ENCODE data around the gene SLC23A3. TPM values are rescaled to one million over a fixed set of nuclear protein-coding genes. Genes with fewer than 3 reads are reported as not detected.
A peak's percentile ranks its signal among the peaks of the same experiment; 100 is the strongest.

SLC23A3 gene
- total and polyA plus RNA-seq, 2 donors, result 0.47 to 2.6 TPM

- 70% methylated on average over 4 of the region's 4 CpGs for WGBS
- Histone ChIP-seq H3K9me3 (ENCODE audit: control insufficient read depth in 2 of 2, insufficient read depth in 1 of 2, low read length in 1 of 2) (no peaks in the 10 kb centered on the region), H3K4me3 (ENCODE audit: low read length in 2 of 2) (no peak overlapping the region), H3K4me1 (ENCODE audit: control insufficient read depth in 2 of 2, insufficient read depth in 2 of 2, low read length in 2 of 2) (no peaks in the 10 kb centered on the region), H3K27ac (ENCODE audit: low read depth in 1 of 2, low read length in 1 of 2) (no peak overlapping the region), H3K27me3 (ENCODE audit: control insufficient read depth in 2 of 2, insufficient read depth in 1 of 2, low read length in 1 of 2) (no peaks in the 10 kb centered on the region), H3K36me3 (ENCODE audit: control insufficient read depth in 2 of 2, insufficient read depth in 2 of 2, low read length in 1 of 2) (no peaks in the 10 kb centered on the region)
- DNase-seq (ENCODE audit: low read depth in 6 of 9, low spot score in 9 of 9), result no peak
Observed at GRCh38 chr2:219124381-219125110, 45.3 kb downstream of the SLC23A3 start.

DNA sequence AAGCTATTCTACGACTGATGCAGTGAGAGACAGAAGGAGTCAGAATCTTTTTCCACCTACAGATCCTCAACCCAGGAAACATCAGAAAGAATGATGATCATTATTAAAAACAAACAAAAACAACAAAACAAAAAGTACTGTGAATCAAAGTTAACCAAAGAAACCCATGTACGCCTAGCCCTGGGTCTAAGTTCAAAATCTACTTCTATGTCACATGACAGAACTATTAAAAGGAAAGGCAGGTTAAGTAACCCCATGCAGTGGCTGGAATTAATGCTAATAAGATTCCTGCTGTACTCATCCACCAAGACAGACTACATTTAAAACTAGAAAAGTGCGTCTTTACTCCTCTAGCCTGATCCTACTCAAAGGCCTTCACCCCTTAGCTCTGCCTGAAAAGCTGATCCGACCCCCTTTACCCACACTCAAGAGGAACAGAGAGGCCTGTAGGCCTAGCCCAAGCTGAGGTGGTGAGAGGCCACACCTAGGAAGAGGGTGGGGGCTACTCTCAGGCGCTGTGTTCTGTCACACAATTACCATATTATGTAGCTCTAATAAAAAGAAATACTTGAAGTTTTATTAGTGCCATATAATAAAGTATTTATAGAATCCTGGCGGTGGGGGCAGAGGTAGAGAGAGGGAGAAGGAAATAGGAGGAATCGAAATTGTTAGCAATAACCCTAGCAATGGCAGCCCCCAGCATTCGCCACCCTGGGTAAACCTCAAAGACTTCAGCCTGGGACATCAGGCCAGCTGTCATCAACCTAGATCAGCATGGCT lies 46.3 kb downstream of the SLC23A3 start:
- Histone ChIP-seq H3K4me1 (ENCODE audit: control insufficient read depth in 2 of 2, insufficient read depth in 2 of 2, low read length in 2 of 2) (no peaks in the 10 kb centered on the region), H3K4me3 (ENCODE audit: low read length in 2 of 2) (no peak overlapping the region), H3K27ac (ENCODE audit: low read depth in 1 of 2, low read length in 1 of 2) (no peak overlapping the region), H3K36me3 (ENCODE audit: control insufficient read depth in 2 of 2, insufficient read depth in 2 of 2, low read length in 1 of 2) (no peaks in the 10 kb centered on the region), H3K27me3 (ENCODE audit: control insufficient read depth in 2 of 2, insufficient read depth in 1 of 2, low read length in 1 of 2) (no peaks in the 10 kb centered on the region), H3K9me3 (ENCODE audit: control insufficient read depth in 2 of 2, insufficient read depth in 1 of 2, low read length in 1 of 2) (no peaks in the 10 kb centered on the region)
- DNase-seq (ENCODE audit: low read depth in 6 of 9, low spot score in 9 of 9), result no peak
- WGBS, result 95% methylated on average over 8 of the region's 8 CpGs

DNA sequence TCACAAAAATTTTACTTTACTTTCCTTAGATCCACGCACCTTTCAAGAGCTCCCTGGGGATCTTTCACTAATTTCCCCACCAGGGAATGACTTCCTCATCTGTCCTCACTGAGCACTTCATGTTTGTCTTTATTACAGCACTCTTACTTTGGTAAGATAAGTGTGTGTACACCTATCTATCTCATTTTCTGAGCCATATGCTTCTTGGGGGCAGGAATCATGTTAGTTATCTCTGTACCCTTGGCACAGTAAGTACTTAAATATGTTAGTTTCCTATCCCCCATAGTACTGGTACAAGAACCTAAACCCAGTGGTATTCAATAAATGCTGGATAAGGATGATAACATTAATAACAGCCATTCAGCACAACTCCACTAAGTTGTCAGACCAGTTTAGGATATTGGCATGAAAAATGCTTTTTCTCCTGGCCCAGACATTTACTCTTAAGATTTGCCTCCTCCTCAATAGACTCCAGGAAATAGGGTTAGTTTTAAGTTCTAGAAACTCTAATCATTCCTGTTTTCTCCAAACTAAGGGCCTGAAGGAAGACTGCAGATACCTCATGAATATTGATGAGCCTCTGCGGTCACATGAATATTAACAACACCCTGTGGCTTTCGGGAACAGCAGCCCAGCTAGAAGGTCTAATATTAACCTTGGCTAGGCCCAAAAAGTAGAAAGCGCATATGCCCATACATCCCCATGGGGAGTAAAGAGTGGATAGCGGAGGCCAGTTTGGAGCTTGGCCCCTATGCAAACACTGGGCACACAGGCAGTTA lies 47.4 kb downstream of the SLC23A3 start:
- Histone ChIP-seq H3K4me1 (ENCODE audit: control insufficient read depth in 2 of 2, insufficient read depth in 2 of 2, low read length in 2 of 2) (no peaks in the 10 kb centered on the region), H3K27me3 (ENCODE audit: control insufficient read depth in 2 of 2, insufficient read depth in 1 of 2, low read length in 1 of 2) (no peaks in the 10 kb centered on the region), H3K4me3 (ENCODE audit: low read length in 2 of 2) (no peak overlapping the region), H3K27ac (ENCODE audit: low read depth in 1 of 2, low read length in 1 of 2) (no peak overlapping the region), H3K9me3 (ENCODE audit: control insufficient read depth in 2 of 2, insufficient read depth in 1 of 2, low read length in 1 of 2) (no peaks in the 10 kb centered on the region), H3K36me3 (ENCODE audit: control insufficient read depth in 2 of 2, insufficient read depth in 2 of 2, low read length in 1 of 2) (no peaks in the 10 kb centered on the region)
- DNase-seq (ENCODE audit: low read depth in 6 of 9, low spot score in 9 of 9), result no peak
- 98% methylated on average over 5 of the region's 5 CpGs for WGBS

DNA sequence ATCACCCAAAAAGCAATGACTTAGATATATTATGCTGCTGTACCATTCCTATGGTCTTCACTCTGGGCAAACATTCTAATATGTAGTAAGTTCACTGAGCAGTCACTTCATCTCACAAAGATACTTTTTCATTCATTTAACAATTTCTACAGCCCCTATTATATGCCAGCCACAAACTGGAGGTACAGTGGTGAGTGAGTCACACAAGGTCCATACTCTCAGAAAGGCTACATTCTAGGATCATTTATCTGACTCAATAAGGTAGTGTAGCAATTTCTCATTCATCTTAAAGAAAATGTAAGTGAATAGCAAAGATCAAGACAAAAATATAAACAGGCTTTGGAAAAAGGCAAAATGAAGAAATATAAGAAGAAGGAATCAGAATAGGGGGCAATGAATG lies 49.7 kb downstream of the SLC23A3 start:
- H3K36me3 ChIP-seq (ENCODE audit: control insufficient read depth in 2 of 2, insufficient read depth in 2 of 2, low read length in 1 of 2), result no peaks in the 10 kb centered on the region
- H3K27me3 ChIP-seq (ENCODE audit: control insufficient read depth in 2 of 2, insufficient read depth in 1 of 2, low read length in 1 of 2), result no peaks in the 10 kb centered on the region
- no peaks in the 10 kb centered on the region for H3K4me1 ChIP-seq (ENCODE audit: control insufficient read depth in 2 of 2, insufficient read depth in 2 of 2, low read length in 2 of 2)
- no peak for DNase-seq (ENCODE audit: low read depth in 6 of 9, low spot score in 9 of 9)
- no peaks in the 10 kb centered on the region for H3K9me3 ChIP-seq (ENCODE audit: control insufficient read depth in 2 of 2, insufficient read depth in 1 of 2, low read length in 1 of 2)
- no peak overlapping the region for H3K27ac ChIP-seq (ENCODE audit: low read depth in 1 of 2, low read length in 1 of 2)
- H3K4me3 ChIP-seq (ENCODE audit: low read length in 2 of 2), result no peak overlapping the region

DNA sequence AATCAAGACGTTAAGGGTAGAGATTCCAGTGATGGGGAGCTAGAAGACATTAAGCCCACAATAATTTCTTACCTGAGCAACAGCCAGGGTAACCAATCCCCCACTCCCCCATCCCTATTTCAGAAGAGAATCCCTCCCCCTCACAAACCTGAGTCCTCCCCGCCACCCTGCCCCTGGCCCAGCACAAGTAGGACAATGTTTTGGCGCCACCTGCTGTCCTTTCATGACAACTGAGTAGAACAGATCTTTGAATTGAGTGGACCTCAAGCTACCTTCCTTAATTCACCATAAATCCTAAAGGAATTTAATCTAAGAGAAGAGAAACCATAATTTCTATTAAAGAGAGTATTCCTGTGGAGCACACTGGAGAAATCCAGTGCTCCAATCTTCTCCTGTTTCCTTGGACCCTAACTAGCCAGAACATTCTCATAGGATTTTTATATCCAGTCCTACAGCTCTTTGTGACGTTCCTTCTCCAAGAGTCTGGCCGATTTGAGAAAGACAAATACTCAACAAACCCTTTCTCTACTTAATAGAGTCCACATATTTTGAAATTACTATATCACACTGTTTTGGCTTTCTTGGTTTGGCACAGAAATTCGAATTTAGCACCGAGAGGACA lies 50.3 kb downstream of the SLC23A3 start:
- DNase-seq (ENCODE audit: low read depth in 6 of 9, low spot score in 9 of 9), result peak in 8 of 9 donors; percentile 13 to 60 (median 38)

GRCh38 chr2:219118504-219118903 lies 51.3 kb downstream of the SLC23A3 start:
- H3K27me3 ChIP-seq (ENCODE audit: control insufficient read depth in 2 of 2, insufficient read depth in 1 of 2, low read length in 1 of 2), result no peaks in the 10 kb centered on the region
- no peak overlapping the region for H3K4me3 ChIP-seq (ENCODE audit: low read length in 2 of 2)
- H3K9me3 ChIP-seq (ENCODE audit: control insufficient read depth in 2 of 2, insufficient read depth in 1 of 2, low read length in 1 of 2), result no peaks in the 10 kb centered on the region
- whole genome bisulfite sequencing, result 93% methylated on average over 12 of the region's 12 CpGs
- H3K36me3 ChIP-seq (ENCODE audit: control insufficient read depth in 2 of 2, insufficient read depth in 2 of 2, low read length in 1 of 2), result no peaks in the 10 kb centered on the region
- DNase-seq (ENCODE audit: low read depth in 6 of 9, low spot score in 9 of 9), result no peak
- H3K4me1 ChIP-seq (ENCODE audit: control insufficient read depth in 2 of 2, insufficient read depth in 2 of 2, low read length in 2 of 2), result no peaks in the 10 kb centered on the region
- H3K27ac ChIP-seq (ENCODE audit: low read depth in 1 of 2, low read length in 1 of 2), result no peak overlapping the region

More for the DNA sequence above, 50.3 kb downstream of the SLC23A3 start:
- Histone ChIP-seq H3K36me3 (ENCODE audit: control insufficient read depth in 2 of 2, insufficient read depth in 2 of 2, low read length in 1 of 2) (no peaks in the 10 kb centered on the region), H3K27ac (ENCODE audit: low read depth in 1 of 2, low read length in 1 of 2) (no peak overlapping the region), H3K4me3 (ENCODE audit: low read length in 2 of 2) (no peak overlapping the region), H3K4me1 (ENCODE audit: control insufficient read depth in 2 of 2, insufficient read depth in 2 of 2, low read length in 2 of 2) (no peaks in the 10 kb centered on the region), H3K9me3 (ENCODE audit: control insufficient read depth in 2 of 2, insufficient read depth in 1 of 2, low read length in 1 of 2) (no peaks in the 10 kb centered on the region), H3K27me3 (ENCODE audit: control insufficient read depth in 2 of 2, insufficient read depth in 1 of 2, low read length in 1 of 2) (no peaks in the 10 kb centered on the region)
- 78% methylated on average over 7 of the region's 7 CpGs for WGBS

DNA sequence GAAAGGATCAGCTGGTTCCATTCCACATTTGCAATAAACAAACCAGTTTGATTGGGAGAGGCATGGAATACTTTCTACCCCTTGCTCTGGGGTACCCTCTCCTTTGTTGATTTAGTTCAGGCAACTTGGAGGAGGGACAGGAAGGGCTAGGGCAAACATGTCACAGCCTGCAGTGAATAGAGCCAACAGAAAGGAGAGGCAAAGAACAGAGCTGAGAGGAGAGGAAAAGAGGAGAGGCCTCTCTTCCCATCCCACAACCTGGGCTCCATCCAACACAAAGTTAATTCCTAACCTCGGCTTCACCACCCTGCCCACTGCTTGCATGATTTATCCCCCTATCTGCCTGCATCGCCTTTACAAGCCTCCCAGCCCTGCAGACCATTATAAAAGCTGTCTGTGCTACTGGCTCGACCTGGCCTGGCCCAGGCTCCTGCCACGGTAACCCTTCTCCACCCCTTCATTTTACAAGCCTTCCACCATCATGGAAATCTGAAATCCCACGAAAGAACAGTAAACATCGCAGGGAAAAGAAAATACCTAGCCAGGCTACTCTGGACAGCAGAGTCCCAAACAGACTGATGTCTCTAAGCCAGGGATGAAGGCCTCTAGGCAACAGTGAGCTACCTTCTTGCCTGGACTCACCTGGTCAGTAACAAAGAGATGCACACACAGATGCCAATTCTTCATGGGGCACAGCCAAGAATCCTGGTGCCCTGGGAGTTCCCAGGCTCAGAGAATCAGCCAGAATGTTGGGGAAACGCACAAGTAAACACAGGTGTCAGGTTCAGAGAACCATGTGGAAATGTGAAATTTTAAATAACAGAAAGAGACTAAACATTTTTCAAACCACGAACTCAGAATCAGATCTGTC lies 52.8 kb downstream of the SLC23A3 start:
- no peaks in the 10 kb centered on the region for H3K4me1 ChIP-seq (ENCODE audit: control insufficient read depth in 2 of 2, insufficient read depth in 2 of 2, low read length in 2 of 2)
- no peaks in the 10 kb centered on the region for H3K27me3 ChIP-seq (ENCODE audit: control insufficient read depth in 2 of 2, insufficient read depth in 1 of 2, low read length in 1 of 2)
- H3K36me3 ChIP-seq (ENCODE audit: control insufficient read depth in 2 of 2, insufficient read depth in 2 of 2, low read length in 1 of 2), result no peaks in the 10 kb centered on the region
- no peak for DNase-seq (ENCODE audit: low read depth in 6 of 9, low spot score in 9 of 9)
- no peak overlapping the region for H3K27ac ChIP-seq (ENCODE audit: low read depth in 1 of 2, low read length in 1 of 2)
- H3K9me3 ChIP-seq (ENCODE audit: control insufficient read depth in 2 of 2, insufficient read depth in 1 of 2, low read length in 1 of 2), result no peaks in the 10 kb centered on the region
- H3K4me3 ChIP-seq (ENCODE audit: low read length in 2 of 2), result no peak overlapping the region
- WGBS, result 93% methylated on average over 8 of the region's 8 CpGs

DNA sequence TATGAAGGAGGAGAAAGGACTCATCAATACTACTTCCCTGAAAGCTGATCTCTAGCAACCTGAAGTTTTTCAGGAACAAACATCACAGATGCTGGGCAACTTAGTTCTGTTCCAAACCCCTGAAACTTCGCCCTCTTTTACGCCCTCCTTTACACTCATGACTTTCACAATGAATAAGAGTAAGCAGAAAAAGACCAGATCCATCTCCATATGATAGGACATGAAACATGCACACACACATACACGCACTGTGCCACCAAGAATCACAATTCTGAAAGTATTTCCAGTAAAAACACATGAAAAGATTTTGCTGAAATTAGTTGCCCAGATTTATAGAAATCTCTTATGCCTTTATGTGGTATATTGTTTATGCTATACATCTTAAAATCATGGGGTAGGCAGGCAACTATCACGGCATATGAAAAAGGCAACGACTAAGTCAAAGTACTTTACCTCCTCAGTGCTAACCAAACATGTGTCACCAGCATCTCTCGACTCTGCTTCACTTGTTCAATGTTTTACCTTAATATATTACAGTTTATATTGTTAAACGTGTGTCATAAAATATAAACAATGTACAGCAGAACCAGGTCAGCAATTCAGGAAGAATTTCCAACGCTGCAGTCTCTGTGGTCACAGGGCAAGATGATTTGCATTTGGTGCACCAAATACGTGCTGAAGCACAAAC lies 57.0 kb downstream of the SLC23A3 start:
- WGBS, result 94% methylated on average over 9 of the region's 9 CpGs

More for the DNA sequence above, 57.0 kb downstream of the SLC23A3 start:
- no peaks in the 10 kb centered on the region for H3K36me3 ChIP-seq (ENCODE audit: control insufficient read depth in 2 of 2, insufficient read depth in 2 of 2, low read length in 1 of 2)
- H3K4me3 ChIP-seq (ENCODE audit: low read length in 2 of 2), result no peak overlapping the region
- H3K27ac ChIP-seq (ENCODE audit: low read depth in 1 of 2, low read length in 1 of 2), result no peak overlapping the region
- no peaks in the 10 kb centered on the region for H3K9me3 ChIP-seq (ENCODE audit: control insufficient read depth in 2 of 2, insufficient read depth in 1 of 2, low read length in 1 of 2)
- no peaks in the 10 kb centered on the region for H3K4me1 ChIP-seq (ENCODE audit: control insufficient read depth in 2 of 2, insufficient read depth in 2 of 2, low read length in 2 of 2)
- no peaks in the 10 kb centered on the region for H3K27me3 ChIP-seq (ENCODE audit: control insufficient read depth in 2 of 2, insufficient read depth in 1 of 2, low read length in 1 of 2)
- no peak for DNase-seq (ENCODE audit: low read depth in 6 of 9, low spot score in 9 of 9)

Data from thymus (tissue), 11 donors.